Measurements from ENCODE around the gene MYLK. TPM values are rescaled to one million over a fixed set of nuclear protein-coding genes. Genes with fewer than 3 reads are reported as not detected.
"Not testable (repeated sequence)": the region's sequence is repeated elsewhere in the genome, so short reads cannot be mapped to it uniquely, and the experiment has no call there.

MYLK gene
- total and polyA plus RNA-seq, 9 of the 15 experiments (the other 6 are each of a cell fraction or from before 2014, with no cell fraction given), result 0.11 to 0.53 (median 0.18) TPM; not detected in 2

- TF ChIP-seq, protein P1, sequence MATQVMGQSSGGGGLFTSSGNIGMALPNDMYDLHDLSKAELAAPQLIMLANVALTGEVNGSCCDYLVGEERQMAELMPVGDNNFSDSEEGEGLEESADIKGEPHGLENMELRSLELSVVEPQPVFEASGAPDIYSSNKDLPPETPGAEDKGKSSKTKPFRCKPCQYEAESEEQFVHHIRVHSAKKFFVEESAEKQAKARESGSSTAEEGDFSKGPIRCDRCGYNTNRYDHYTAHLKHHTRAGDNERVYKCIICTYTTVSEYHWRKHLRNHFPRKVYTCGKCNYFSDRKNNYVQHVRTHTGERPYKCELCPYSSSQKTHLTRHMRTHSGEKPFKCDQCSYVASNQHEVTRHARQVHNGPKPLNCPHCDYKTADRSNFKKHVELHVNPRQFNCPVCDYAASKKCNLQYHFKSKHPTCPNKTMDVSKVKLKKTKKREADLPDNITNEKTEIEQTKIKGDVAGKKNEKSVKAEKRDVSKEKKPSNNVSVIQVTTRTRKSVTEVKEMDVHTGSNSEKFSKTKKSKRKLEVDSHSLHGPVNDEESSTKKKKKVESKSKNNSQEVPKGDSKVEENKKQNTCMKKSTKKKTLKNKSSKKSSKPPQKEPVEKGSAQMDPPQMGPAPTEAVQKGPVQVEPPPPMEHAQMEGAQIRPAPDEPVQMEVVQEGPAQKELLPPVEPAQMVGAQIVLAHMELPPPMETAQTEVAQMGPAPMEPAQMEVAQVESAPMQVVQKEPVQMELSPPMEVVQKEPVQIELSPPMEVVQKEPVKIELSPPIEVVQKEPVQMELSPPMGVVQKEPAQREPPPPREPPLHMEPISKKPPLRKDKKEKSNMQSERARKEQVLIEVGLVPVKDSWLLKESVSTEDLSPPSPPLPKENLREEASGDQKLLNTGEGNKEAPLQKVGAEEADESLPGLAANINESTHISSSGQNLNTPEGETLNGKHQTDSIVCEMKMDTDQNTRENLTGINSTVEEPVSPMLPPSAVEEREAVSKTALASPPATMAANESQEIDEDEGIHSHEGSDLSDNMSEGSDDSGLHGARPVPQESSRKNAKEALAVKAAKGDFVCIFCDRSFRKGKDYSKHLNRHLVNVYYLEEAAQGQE (IDR thresholded peaks at IDR 0.05; ENCODE audit: borderline replicate concordance), result no peak
- TF ChIP-seq, protein P1 (CRISPR knock-in tag; IDR thresholded peaks at IDR 0.05; ENCODE audit: low read depth), result no peak
- TF ChIP-seq USF2 (CRISPR knock-in tag; IDR thresholded peaks at IDR 0.05) (no peak), BCL6 (CRISPR knock-in tag; IDR thresholded peaks at IDR 0.05) (no peak), THRB (CRISPR knock-in tag; conservative IDR thresholded peaks at IDR 0.05) (no peak), FOXK1 (CRISPR knock-in tag; IDR thresholded peaks at IDR 0.05; ENCODE audit: borderline replicate concordance) (no peak), TAF1 (IDR thresholded peaks at IDR 0.05; ENCODE audit: control insufficient read depth, extremely low read depth, insufficient read depth, low read length, severe bottlenecking) (no peak)
These were observed 162.1 kb downstream of the MYLK start (continued) for GRCh38 chr3:123722021-123722420.

DNA sequence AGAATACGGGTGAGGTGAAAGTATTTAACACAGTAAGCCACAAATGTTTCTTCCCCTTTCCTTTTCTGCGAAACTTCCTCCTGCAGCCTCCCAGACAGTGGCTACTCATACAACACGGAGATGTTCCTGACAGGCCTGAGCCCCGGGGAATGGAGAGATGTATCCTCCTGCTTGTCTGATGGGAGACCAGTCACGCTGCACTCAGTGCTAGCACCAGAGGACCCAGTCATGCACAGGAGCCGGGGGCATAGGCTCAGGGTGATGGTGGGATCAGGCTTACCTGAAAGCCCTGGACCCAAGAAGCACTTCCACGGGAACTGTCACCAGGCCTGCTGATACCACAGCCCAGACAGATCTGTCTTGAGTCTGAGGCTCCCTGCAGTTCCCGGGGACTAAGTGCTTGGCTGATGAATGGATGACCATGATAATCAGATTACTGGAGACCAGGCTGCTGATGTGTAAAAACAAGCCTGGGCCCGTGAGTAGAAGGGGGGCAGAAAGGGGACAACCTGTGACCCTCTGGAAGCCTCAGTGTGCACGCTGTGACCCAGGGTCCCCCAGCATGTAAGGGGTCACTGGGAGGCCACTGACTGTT, 162.9 kb downstream of the MYLK start:
- intact Hi-C loops (cut with micrococcal nuclease); H3K9ac ChIP-seq (ENCODE audit: insufficient read depth in 1 of 2, low read depth in 2 of 2, low read length in 2 of 2); BruUV-seq (replicated peaks); H3K4me1 ChIP-seq (replicated peaks in 1 of 2; ENCODE audit: control insufficient read depth in 2 of 2, insufficient read depth in 2 of 2, low read length in 2 of 2); ATAC-seq; POLR2A ChIA-PET; H4K20me1 ChIP-seq (replicated peaks; ENCODE audit: control insufficient read depth, insufficient read depth, low read length); H3K4me2 ChIP-seq (ENCODE audit: insufficient read depth, low read length); CTCF ChIA-PET (ENCODE audit: low intra/inter-chr PET ratio); H3K9me3 ChIP-seq (replicated peaks; ENCODE audit: control insufficient read depth, insufficient read depth, low read depth, low read length); FAIRE-seq; H3K4me3 ChIP-seq; H3K79me2 ChIP-seq (ENCODE audit: control insufficient read depth, insufficient read depth, low read length); DNase-seq (ENCODE audit: extremely low read depth in 1 of 4, low spot score in 3 of 4); H3K27me3 ChIP-seq (ENCODE audit: control insufficient read depth in 2 of 2, insufficient read depth in 2 of 2, low read length in 2 of 2); H3K27ac ChIP-seq (ENCODE audit: extremely low read depth, low read depth, low read length); H3K9me1 ChIP-seq (ENCODE audit: control insufficient read depth, insufficient read depth, low read length); H2AFZ ChIP-seq (ENCODE audit: low read depth, low read length); H3K36me3 ChIP-seq (ENCODE audit: control insufficient read depth, insufficient read depth, low read length): not testable (repeated sequence)
- WGBS (ENCODE audit: insufficient coverage, low coverage, missing lambda C conversion rate), result 0% methylated on average over 2 of the region's 10 CpGs
- in situ Hi-C loops (cut with MboI), result loop anchor here (5.0 kb wide), 1 partner anchor 1961 kb away; no protein-coding TSS in a partner anchor

Measured in K562 (cell line).